Thoracic aorta (tissue), 2 donors: ENCODE results near the gene DCN. TPM values are rescaled to one million over a fixed set of nuclear protein-coding genes. Genes with fewer than 3 reads are reported as not detected.

ENCODE experiments used
- ATAC-seq: fragments of 150-250 bp; one replicate; pipeline ENCODE4 v1.8.0; 2017; ENCODE audit warnings: low read depth; ENCODE audit not compliant: insufficient number of reproducible peaks, low FRiP score
- DNase-seq: peaks from one replicate; pipeline ENCODE4 v3.0.0-alpha.2; 2020; ENCODE audit warnings: low spot score
- H3K27ac ChIP-seq, 2 donors: fragments of 200-600 bp; sonication (generic); 1 replicate in 1 of 2; 2 replicates in 1 of 2; pipeline ENCODE4 v1.5.1; 2016; ENCODE audit warnings: mild to moderate bottlenecking in 2 of 2, moderate library complexity in 2 of 2
- H3K27me3 ChIP-seq: fragments of 200-600 bp; sonication (generic); replicated peaks from 2 replicates; pipeline ENCODE4 v1.6.0; 2016; ENCODE audit warnings: mild to moderate bottlenecking; ENCODE audit not compliant: insufficient read depth
- H3K36me3 ChIP-seq: fragments of 200-600 bp; sonication (generic); one replicate; pipeline ENCODE4 v1.5.1; 2016
- H3K4me1 ChIP-seq, 2 donors: fragments of 200-600 bp; sonication (generic); 1 replicate in 1 of 2; 2 replicates in 1 of 2; pipeline versions ENCODE4 v1.5.1 to v1.6.0; 2016; ENCODE audit warnings: low read depth in 2 of 2, mild to moderate bottlenecking in 1 of 2; ENCODE audit not compliant: control insufficient read depth in 1 of 2
- H3K4me3 ChIP-seq: fragments of 200-600 bp; sonication (generic); 2 replicates; pipeline ENCODE4 v1.5.1; 2016; ENCODE audit warnings: mild to moderate bottlenecking
- H3K9me3 ChIP-seq: fragments of 200-600 bp; sonication (generic); 2 replicates; pipeline ENCODE4 v1.5.1; 2016
- total RNA-seq, 2 donors: library from RNA; depleted of rRNA; stranded (reverse); fragments of >200 nt; gene quantifications; one replicate each; pipeline versions ENCODE4 v1.1.0 to v1.2.3, GENCODE V29; 2016
- TF ChIP-seq, protein P1 (sequence below): fragments of 200-600 bp; sonication (generic); IDR thresholded peaks from one replicate; pipeline ENCODE4 v1.5.1; 2019; ENCODE audit warnings: antibody characterized with exemption

Gene DCN
- total RNA-seq, 2 donors from 2014 or later: 869 to 1,972 TPM

DNA sequence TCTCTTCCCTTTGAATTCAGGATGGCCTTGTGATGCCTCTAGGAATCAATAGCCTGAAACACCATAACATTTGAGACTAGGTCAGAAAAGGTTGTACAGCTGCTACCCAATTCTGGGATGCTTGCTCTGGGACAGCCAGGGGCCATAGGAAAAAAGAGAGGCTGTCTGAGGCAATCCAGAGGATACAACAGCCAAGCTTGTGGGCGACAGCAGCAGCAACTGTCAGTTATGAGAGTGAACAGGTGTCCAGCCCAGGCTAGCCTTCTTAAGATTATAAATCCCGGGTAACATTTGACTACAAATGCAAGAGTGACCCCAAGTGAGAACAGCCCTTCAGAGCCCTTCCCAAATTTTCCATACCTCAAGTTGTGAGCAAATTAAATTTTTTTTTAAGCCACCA is 11.1 kb downstream of the DCN start:
- ATAC-seq: no peak
- no peak overlapping the region for H3K4me3 ChIP-seq

DNA sequence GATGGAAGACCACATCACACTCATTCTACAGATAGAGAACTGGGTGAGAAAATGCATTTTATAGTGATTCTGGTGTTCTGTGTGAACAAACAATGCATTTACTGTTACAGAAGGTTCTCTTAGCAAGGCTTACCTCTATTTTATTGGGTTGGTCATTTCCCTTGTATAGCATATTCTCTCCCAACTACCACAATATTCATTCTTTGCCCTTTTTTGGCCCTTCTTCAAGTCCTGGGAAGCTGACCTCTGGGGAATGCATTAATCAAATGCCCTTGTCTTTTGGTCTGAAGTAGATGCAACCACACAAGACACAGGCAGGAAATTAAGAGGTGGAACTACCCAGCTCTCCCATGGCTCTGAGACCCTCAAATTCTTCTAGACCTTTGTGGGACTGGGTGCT is 19.5 kb downstream of the DCN start:
- DNase-seq (no peak), ATAC-seq (no peak)
- H3K27ac ChIP-seq: no peak overlapping the region
- H3K9me3 ChIP-seq: no peaks in the 10 kb centered on the region
- H3K4me1 ChIP-seq: no peaks in the 10 kb centered on the region
- TF ChIP-seq, protein P1, sequence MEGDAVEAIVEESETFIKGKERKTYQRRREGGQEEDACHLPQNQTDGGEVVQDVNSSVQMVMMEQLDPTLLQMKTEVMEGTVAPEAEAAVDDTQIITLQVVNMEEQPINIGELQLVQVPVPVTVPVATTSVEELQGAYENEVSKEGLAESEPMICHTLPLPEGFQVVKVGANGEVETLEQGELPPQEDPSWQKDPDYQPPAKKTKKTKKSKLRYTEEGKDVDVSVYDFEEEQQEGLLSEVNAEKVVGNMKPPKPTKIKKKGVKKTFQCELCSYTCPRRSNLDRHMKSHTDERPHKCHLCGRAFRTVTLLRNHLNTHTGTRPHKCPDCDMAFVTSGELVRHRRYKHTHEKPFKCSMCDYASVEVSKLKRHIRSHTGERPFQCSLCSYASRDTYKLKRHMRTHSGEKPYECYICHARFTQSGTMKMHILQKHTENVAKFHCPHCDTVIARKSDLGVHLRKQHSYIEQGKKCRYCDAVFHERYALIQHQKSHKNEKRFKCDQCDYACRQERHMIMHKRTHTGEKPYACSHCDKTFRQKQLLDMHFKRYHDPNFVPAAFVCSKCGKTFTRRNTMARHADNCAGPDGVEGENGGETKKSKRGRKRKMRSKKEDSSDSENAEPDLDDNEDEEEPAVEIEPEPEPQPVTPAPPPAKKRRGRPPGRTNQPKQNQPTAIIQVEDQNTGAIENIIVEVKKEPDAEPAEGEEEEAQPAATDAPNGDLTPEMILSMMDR: no peak
- H3K36me3 ChIP-seq: no peaks in the 10 kb centered on the region
- no peak overlapping the region for H3K4me3 ChIP-seq
- no peaks in the 10 kb centered on the region for H3K27me3 ChIP-seq

More for the DNA sequence above, 11.1 kb downstream of the DCN start:
- H3K27me3 ChIP-seq: no peaks in the 10 kb centered on the region
- DNase-seq: no peak
- TF ChIP-seq, protein P1: no peak
- H3K27ac ChIP-seq: no peak overlapping the region
- H3K4me1 ChIP-seq: no peaks in the 10 kb centered on the region
- no peaks in the 10 kb centered on the region for H3K9me3 ChIP-seq
- H3K36me3 ChIP-seq: no peaks in the 10 kb centered on the region

DNA sequence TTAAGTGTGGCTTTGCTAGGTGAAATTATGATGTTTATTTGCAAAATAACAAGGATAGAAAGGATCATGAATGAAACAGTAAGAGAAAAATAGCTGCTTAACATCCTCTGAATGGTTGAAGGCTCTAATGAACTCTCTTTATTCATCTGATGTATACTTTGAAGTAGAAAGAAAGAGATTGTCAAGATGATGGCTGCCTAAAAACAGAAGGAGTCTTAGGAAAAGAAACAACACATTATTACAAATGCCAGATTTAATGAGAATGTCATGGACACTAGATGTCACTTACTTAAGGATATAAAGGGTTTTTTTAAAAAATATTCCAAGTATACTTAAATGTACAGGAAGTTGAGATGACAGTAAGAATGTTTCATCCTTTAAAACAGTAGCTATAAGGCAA is 21.6 kb downstream of the DCN start:
- Histone ChIP-seq H3K4me3 (no peak overlapping the region), H3K27me3 (no peaks in the 10 kb centered on the region), H3K4me1 (no peaks in the 10 kb centered on the region), H3K27ac (no peak overlapping the region), H3K9me3 (no peaks in the 10 kb centered on the region), H3K36me3 (no peaks in the 10 kb centered on the region)
- no peak for ATAC-seq
- DNase-seq: no peak
- TF ChIP-seq, protein P1: no peak

DNA sequence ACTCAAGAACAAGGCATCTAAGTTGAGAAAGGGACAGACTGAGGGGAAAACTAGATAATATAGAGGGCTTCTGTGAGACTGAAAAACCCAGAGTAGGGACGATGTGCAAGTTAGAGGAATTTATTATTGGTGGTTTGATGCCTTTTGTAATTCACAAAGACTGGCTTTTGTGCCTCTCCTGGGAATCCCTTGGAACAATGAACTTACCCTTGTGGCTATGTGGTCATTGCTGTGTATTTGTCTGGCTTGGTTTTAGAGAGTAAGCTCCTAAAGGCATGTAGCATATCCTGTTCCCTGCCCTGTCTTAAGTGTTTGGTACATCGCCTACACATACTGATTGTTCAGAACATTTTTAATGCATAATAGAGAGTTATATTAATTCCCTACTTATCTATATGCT is 26.6 kb downstream of the DCN start:
- Histone ChIP-seq H3K27ac (no peak overlapping the region), H3K4me1 (no peaks in the 10 kb centered on the region), H3K4me3 (no peak overlapping the region), H3K27me3 (no peaks in the 10 kb centered on the region), H3K36me3 (no peaks in the 10 kb centered on the region), H3K9me3 (no peaks in the 10 kb centered on the region)
- TF ChIP-seq, protein P1: no peak
- no peak for DNase-seq
- ATAC-seq: no peak

DNA sequence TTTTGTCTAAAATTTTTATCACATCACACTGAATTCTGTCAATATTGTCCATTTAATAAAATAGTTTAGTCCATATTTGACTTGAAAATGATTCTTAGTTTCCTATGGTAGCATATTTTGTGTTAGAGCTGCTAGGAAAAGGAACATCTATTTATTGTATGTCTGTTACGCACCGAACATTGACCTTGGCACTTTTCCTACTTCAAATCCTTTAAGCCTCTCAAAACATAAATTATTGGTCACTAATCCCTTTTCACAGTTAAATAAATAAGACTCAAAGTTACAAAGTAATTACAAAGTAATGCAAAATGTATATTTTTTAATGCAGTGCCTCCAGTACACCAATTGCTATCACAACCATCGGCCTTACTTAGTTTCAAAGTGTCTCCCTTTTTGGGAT is 28.5 kb downstream of the DCN start:
- H3K36me3 ChIP-seq: no peaks in the 10 kb centered on the region
- H3K27me3 ChIP-seq: no peaks in the 10 kb centered on the region
- H3K9me3 ChIP-seq: no peaks in the 10 kb centered on the region
- ATAC-seq: no peak
- H3K27ac ChIP-seq: no peak overlapping the region
- TF ChIP-seq, protein P1: no peak
- no peak for DNase-seq
- no peaks in the 10 kb centered on the region for H3K4me1 ChIP-seq
- no peak overlapping the region for H3K4me3 ChIP-seq
